Measurements from ENCODE around the gene RPS27A.
"Not testable (repeated sequence)": the region's sequence is repeated elsewhere in the genome, so short reads cannot be mapped to it uniquely, and the experiment has no call there.

RPS27A gene

DNA sequence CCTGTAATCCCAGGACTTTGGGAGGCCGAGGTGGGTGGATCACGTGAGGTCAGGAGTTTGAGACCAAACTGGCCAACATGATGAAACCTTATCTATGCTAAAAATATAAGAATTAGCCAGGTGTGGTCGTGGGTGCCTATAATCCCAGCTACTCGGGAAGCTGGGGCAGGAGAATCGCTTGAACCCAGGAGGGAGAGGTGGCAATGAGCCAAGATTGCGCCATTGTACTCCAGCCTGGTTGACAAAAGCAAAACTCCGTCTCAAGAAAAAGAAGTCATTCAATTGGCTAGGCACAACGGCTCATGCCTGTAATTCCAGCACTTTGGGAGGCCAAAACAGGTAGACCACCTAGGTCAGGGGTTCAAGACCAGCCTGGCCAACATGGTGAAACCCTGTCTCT, 9.1 kb downstream of the RPS27A start:
- not testable (repeated sequence) for DNase-seq

DNA sequence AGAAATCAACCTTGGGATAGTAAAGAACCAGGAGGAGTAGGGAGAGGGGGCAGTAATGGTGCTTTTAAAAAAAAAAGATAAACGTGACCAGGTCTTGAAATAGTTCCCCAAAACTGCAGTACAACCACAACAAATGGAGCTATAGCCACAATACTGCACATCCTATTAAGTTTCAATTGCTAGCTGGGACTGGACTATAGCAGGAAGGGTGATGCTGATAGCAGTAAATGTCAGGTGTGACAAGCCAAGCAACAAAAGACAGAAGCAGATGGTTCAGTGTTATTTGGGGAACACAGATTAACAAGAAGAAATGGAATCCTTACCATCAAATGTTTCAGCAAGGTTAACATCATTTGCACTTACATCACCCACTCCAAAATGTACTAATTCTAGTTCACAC, 10.1 kb downstream of the RPS27A start:
- DNase-seq = no peak

DNA sequence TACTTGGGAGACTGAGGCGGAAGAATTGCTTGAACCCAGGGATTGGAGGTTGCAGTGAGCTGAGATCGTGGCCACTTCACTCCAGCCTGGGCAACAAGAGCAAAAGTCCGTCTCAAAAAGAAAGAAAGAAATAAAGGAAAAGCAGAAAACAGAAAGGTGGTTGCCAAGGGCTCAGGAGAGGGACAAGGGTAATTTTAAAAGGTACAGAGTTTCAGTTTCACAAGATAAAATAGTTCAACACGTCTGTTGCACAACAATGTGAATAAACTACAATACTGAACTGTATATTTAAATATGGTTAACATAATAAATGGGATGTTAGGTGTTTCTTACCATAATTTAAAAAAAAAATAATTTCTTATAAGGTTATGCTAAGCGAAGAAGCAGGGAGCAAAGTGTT, 12.9 kb downstream of the RPS27A start:
- no peak for DNase-seq

DNA sequence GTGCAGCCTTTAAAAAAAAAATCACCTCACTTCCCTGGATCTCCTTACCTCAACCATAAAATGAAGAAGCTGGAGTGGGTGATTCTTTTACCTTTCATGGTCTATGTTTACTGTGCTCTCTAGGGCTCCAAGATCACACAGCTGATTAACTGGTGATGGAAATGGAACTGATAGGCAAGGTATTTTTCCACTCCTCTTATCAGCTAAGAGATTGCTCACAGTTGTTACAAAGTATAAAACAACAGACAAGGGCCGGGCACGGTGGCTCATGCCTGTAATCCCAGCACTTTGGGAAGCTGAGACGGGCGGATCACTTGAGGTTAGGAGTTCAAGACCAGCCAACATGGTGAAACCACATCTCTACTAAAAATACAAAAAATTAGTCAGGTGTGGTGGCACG, 14.5 kb downstream of the RPS27A start:
- DNase-seq = no peak

- no peak for DNase-seq
These were observed 20.3 kb downstream of the RPS27A start for GRCh38 chr2:55252832-55253231.

DNA sequence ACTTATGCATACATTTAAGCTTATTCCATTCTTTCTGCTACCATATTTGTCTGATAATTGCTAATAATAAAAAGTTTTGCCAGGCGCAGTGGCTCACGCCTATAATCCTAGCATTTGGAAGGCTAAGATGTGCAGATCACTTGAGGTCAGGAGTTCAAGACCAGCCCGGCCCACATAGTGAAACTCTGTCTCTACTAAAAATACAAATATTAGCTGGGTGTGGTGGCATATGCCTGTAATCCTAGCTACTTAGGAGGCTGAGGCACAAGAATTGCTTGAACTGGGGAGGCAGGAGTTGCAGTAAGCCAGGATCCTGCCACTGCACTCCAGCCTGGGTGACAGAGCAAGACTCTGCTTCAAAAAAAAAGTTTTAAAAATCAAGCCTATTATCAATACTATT, 27.1 kb downstream of the RPS27A start:
- not testable (repeated sequence) for DNase-seq

GRCh38 chr2:55268288-55268906, 35.9 kb downstream of the RPS27A start:
- DNase-seq = no peak

DNA sequence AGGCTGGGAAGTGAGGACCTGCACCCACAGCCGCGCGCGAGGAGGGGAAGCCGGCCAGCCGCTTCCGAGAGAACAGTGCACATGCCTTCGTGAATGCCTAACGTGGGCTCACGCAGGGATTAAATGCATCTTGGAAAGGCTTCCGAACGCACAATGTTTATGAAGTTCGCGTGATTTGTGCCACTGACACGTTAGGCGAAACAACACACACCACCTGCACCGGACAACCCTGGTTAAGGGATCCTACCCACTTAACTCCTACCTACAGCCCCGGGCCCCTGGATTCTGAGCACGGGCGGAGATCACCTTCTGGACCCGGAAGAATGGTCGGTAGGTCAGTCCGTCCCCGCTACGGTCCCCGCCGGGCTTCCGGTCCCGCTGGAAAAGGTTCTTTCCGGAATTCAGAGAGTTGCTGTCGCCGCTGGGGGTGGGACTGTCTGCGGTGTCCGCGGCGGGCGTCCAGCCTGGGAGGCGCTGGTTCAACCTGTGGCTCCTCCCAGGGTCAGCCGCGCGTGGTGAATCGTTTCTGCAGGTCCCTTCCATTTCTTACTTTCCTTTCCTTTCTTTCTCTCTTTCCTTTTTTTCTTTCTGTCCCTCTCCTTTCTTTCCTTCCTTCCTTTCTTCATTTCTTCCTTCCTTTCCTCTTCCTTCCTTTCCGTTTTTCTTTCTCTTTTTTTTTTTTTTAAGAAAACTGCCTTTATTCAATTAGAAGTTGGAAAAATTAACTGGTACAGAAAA, 36.6 kb downstream of the RPS27A start, which contains the start of gene MTIF2:
TSS of gene MTIF2 (minus strand) at position 325 of the 738 bp plus-strand sequence. CDS start 5,373 bp downstream, outside the sequence.
- peak; percentile 65 for DNase-seq

DNA sequence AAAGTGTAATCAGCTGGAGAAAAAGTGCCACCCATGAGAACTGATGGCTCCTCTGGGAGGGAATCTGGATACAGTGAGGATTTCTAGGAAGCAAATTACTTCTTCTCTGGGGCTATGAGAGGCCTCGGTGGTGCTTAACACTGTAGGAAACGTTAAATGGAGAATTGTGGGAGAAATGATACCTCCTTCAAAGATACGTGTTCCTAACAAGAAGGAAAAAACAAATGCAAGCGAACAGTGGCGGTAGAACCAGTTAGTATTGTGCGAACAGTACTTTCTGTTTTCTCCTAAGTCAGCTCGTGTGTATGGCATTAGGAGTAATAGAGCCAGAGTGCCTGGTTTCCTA, 37.1 kb downstream of the RPS27A start:
- no peak for DNase-seq

- not testable (repeated sequence) for DNase-seq
These were observed 41.9 kb downstream of the RPS27A start for GRCh38 chr2:55274346-55274745.

GRCh38 chr2:55277310-55277709, 44.8 kb downstream of the RPS27A start:
- DNase-seq = no peak

GRCh38 chr2:55279214-55279835, 46.8 kb downstream of the RPS27A start:
- DNase-seq = not testable (repeated sequence)

DNA sequence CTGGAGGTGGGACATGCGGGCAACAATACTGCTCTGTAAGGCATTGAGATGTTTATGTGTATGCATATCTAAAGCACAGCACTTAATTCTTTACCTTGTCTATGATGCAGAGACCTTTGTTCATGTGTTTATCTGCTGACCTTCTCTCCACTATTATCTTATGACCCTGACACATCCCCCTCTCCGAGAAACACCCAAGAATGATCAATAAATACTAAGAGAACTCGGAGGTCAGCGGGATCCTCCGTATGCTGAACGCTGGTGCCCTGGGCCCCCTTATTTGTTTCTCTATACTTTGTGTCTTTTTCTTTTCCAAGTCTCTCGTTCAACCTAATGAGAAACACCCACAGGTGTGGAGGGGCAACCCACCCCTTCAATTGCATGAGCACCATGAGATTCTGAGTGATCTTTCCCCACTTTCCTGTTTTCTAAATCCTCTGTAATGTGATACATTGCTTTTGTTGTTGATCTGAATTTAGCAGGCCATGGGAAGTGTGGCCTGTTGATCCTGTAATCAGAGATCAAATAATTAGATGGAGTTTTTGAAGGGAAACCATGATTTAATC, 47.5 kb downstream of the RPS27A start:
- not testable (repeated sequence) for DNase-seq

GRCh38 chr2:55280851-55281546, 48.5 kb downstream of the RPS27A start:
- DNase-seq = not testable (repeated sequence)

DNA sequence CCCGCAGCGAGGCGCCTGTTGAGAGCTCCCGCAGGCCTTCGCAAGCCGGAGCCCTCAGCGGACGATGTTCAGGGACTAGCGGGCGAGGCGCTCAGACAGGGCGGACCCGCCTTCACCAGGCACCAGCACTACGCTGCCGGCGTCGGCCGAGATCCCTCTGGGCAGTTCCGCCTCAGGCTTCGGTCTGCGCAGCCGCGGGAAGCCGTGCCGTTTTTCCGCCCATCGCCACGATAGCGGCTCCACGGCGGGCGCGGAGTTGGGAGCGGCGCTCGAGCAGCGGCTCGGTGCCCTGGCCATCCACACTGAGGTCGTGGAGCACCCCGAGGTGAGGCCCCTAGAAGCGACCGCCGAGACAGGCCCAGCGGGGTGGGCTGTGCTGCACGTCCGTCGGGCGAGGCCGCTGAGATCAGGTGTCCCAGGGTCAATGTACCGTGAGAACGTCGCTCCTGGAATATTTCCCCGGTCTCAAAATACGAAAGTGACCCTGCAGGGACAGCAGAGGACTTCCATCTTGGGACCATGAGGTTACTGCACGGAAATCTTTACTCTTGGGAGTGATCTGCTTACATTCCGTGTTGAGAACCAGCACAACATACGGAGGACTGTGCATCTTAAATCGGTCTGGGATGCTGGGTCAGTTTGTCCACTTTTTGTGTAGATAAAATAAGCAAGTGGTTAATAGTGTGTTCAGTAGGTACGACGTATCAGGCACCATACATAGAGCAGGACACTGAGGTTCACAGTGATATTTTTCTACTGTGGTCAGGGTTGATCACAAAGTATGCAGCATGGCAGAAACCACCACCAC, 49.8 kb downstream of the RPS27A start:
- DNase-seq = peak; percentile 67

DNA sequence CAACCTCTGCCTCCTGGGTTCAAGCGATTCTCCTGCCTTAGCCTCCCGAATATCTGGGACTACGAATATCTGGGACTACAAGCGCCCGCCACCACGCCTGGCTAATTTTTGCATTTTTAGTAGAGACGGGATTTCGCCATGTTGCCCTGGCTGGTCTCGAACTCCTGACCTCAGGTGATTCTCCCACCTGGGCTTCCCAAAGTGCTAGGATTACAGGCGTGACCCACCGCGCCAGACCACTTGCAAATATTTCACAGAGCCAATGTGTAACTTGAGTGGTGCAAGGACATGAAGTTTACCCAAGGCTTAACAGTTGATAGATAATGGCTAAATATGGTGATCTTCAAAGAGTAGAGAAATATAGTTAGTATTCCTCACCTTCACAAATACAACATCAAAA, 50.6 kb downstream of the RPS27A start:
- no peak for DNase-seq

Data from SIG-M5 (cell line).